ENCODE measurements around the gene ATAT1. TPM values are rescaled to one million over a fixed set of nuclear protein-coding genes. Genes with fewer than 3 reads are reported as not detected.

Gene ATAT1
- total and polyA plus RNA-seq, 2 of the 13 experiments (the other 11 are each of a cell fraction or from before 2014, with no cell fraction given) = 9.2 to 23.6 TPM

- CTCF ChIA-PET (ENCODE audit: low intra/inter-chr PET ratio, low total read pairs) = no interaction called here
- ATAC-seq (no peak), FAIRE-seq (no peak), DNase-seq (ENCODE audit: low spot score) (no peak)
- Histone ChIP-seq H3K4me1 (ENCODE audit: insufficient read depth, low read length) (peaks cover 20% of the 10 kb centered on the region), H3K36me3 (replicated peaks in 1 of 2; ENCODE audit: control insufficient read depth in 1 of 2, insufficient read depth in 2 of 2, low read length in 2 of 2) (peaks cover 46 to 64% of the 10 kb centered on the region in 2 experiments), H3K27ac (ENCODE audit: extremely low read length, insufficient read depth, low read length) (no peak overlapping the region), H3K4me3 (replicated peaks in 1 of 3; ENCODE audit: insufficient read depth in 1 of 3, low read depth in 2 of 3, low read length in 3 of 3) (no peak overlapping the region), H3K4me2 (ENCODE audit: low read depth, low read length) (no peak overlapping the region), H3K9ac (ENCODE audit: insufficient read depth, low read depth, low read length) (no peak overlapping the region), H2AFZ (ENCODE audit: low read length) (no peak overlapping the region), H3K9me3 (ENCODE audit: low read length) (no peaks in the 10 kb centered on the region), H3K27me3 (ENCODE audit: control insufficient read depth in 1 of 2, insufficient read depth in 2 of 2, low read length in 2 of 2) (no peaks in the 10 kb centered on the region), H3K79me2 (ENCODE audit: insufficient read depth, low read length) (peaks cover 34% of the 10 kb centered on the region), H4K20me1 (ENCODE audit: insufficient read depth, low read length) (peaks cover 6% of the 10 kb centered on the region; the same call in 1 of the 2 replicates)
- WGBS (ENCODE audit: low lambda C conversion rate) = 97% methylated on average over 8 of the region's 8 CpGs
- POLR2A ChIA-PET = no interaction called here
- intact Hi-C loops (cut with micrococcal nuclease; ENCODE audit: unreplicated experiment) = no loop called here
- BruUV-seq (replicated peaks) = no TSS peak
- in situ Hi-C loops (cut with HindIII; ENCODE audit: extremely low pct_ligation_motif_present, low pct_unique_long_range_greater_than_20kb) = no loop called here
- TF ChIP-seq, protein P1, sequence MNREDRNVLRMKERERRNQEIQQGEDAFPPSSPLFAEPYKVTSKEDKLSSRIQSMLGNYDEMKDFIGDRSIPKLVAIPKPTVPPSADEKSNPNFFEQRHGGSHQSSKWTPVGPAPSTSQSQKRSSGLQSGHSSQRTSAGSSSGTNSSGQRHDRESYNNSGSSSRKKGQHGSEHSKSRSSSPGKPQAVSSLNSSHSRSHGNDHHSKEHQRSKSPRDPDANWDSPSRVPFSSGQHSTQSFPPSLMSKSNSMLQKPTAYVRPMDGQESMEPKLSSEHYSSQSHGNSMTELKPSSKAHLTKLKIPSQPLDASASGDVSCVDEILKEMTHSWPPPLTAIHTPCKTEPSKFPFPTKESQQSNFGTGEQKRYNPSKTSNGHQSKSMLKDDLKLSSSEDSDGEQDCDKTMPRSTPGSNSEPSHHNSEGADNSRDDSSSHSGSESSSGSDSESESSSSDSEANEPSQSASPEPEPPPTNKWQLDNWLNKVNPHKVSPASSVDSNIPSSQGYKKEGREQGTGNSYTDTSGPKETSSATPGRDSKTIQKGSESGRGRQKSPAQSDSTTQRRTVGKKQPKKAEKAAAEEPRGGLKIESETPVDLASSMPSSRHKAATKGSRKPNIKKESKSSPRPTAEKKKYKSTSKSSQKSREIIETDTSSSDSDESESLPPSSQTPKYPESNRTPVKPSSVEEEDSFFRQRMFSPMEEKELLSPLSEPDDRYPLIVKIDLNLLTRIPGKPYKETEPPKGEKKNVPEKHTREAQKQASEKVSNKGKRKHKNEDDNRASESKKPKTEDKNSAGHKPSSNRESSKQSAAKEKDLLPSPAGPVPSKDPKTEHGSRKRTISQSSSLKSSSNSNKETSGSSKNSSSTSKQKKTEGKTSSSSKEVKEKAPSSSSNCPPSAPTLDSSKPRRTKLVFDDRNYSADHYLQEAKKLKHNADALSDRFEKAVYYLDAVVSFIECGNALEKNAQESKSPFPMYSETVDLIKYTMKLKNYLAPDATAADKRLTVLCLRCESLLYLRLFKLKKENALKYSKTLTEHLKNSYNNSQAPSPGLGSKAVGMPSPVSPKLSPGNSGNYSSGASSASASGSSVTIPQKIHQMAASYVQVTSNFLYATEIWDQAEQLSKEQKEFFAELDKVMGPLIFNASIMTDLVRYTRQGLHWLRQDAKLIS (CRISPR knock-in tag; IDR thresholded peaks at IDR 0.05) = no peak
- TF ChIP-seq ZNF253 (CRISPR knock-in tag; IDR thresholded peaks at IDR 0.05; ENCODE audit: borderline replicate concordance) (no peak), MATR3 (CRISPR knock-in tag; IDR thresholded peaks at IDR 0.05) (no peak), SP5 (CRISPR knock-in tag; IDR thresholded peaks at IDR 0.05; ENCODE audit: borderline replicate concordance, low read depth) (no peak), MBNL3 (CRISPR knock-in tag; conservative IDR thresholded peaks at IDR 0.05) (no peak), PHF21A (CRISPR knock-in tag; IDR thresholded peaks at IDR 0.05) (no peak), ZFP90 (CRISPR knock-in tag; IDR thresholded peaks at IDR 0.05; ENCODE audit: borderline replicate concordance) (no peak), ZNF605 (CRISPR knock-in tag; IDR thresholded peaks at IDR 0.05) (no peak), DNMT3B (CRISPR knock-in tag; conservative IDR thresholded peaks at IDR 0.05) (no peak), PAF1 (CRISPR knock-in tag; IDR thresholded peaks at IDR 0.05) (no peak)
- TF ChIP-seq, protein P2, sequence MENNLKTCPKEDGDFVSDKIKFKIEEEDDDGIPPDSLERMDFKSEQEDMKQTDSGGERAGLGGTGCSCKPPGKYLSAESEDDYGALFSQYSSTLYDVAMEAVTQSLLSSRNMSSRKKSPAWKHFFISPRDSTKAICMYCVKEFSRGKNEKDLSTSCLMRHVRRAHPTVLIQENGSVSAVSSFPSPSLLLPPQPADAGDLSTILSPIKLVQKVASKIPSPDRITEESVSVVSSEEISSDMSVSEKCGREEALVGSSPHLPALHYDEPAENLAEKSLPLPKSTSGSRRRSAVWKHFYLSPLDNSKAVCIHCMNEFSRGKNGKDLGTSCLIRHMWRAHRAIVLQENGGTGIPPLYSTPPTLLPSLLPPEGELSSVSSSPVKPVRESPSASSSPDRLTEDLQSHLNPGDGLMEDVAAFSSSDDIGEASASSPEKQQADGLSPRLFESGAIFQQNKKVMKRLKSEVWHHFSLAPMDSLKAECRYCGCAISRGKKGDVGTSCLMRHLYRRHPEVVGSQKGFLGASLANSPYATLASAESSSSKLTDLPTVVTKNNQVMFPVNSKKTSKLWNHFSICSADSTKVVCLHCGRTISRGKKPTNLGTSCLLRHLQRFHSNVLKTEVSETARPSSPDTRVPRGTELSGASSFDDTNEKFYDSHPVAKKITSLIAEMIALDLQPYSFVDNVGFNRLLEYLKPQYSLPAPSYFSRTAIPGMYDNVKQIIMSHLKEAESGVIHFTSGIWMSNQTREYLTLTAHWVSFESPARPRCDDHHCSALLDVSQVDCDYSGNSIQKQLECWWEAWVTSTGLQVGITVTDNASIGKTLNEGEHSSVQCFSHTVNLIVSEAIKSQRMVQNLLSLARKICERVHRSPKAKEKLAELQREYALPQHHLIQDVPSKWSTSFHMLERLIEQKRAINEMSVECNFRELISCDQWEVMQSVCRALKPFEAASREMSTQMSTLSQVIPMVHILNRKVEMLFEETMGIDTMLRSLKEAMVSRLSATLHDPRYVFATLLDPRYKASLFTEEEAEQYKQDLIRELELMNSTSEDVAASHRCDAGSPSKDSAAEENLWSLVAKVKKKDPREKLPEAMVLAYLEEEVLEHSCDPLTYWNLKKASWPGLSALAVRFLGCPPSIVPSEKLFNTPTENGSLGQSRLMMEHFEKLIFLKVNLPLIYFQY (CRISPR knock-in tag; IDR thresholded peaks at IDR 0.05; ENCODE audit: borderline replicate concordance) = no peak
- TF ChIP-seq, protein P3, sequence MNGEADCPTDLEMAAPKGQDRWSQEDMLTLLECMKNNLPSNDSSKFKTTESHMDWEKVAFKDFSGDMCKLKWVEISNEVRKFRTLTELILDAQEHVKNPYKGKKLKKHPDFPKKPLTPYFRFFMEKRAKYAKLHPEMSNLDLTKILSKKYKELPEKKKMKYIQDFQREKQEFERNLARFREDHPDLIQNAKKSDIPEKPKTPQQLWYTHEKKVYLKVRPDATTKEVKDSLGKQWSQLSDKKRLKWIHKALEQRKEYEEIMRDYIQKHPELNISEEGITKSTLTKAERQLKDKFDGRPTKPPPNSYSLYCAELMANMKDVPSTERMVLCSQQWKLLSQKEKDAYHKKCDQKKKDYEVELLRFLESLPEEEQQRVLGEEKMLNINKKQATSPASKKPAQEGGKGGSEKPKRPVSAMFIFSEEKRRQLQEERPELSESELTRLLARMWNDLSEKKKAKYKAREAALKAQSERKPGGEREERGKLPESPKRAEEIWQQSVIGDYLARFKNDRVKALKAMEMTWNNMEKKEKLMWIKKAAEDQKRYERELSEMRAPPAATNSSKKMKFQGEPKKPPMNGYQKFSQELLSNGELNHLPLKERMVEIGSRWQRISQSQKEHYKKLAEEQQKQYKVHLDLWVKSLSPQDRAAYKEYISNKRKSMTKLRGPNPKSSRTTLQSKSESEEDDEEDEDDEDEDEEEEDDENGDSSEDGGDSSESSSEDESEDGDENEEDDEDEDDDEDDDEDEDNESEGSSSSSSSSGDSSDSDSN (CRISPR knock-in tag; IDR thresholded peaks at IDR 0.05) = no peak
Measured at GRCh38 chr6:30578051-30578450, 48.6 kb upstream of the ATAT1 start.
